H1 (cell line): Measurements from ENCODE around the gene ZBTB16. TPM values are rescaled to one million over a fixed set of nuclear protein-coding genes. Genes with fewer than 3 reads are reported as not detected.

Experiments
- CTCF ChIA-PET: fragments of 300-600 bp; sonication (Branson Sonifier 250); formaldehyde crosslinking; loops from one replicate; lab custom pipeline; 2021; ENCODE audit not compliant: partially characterized antibody; lab: Charles Lee
- POLR2A ChIA-PET: fragments of 300-600 bp; sonication (Branson Sonifier 250); formaldehyde crosslinking; loops from one replicate; lab custom pipeline; 2021; ENCODE audit warnings: inconsistent platforms; ENCODE audit not compliant: partially characterized antibody; lab: Charles Lee
- DNase-seq, 2 experiments: peaks; one replicate each; pipeline versions ENCODE4 v3.0.0 to v3.0.0-alpha.2; 2010 to 2022; ENCODE audit warnings: low spot score in 2 of 2, low read depth in 1 of 2, mixed read lengths in 1 of 2
- FAIRE-seq: peaks from 2 replicates; lab custom pipeline; 2011; peaks lifted over from hg19 to GRCh38; lab: Jason Lieb, UNC
- H2AFZ ChIP-seq: 2 replicates; pipeline ENCODE4 v1.8.1; 2012; ENCODE audit warnings: low read length, inconsistent platforms
- H2AK5ac ChIP-seq: 2 replicates; pipeline ENCODE4 v1.6.1; 2013; ENCODE audit warnings: low read depth, low read length
- H2BK120ac ChIP-seq: replicated peaks from 2 replicates; pipeline ENCODE3; 2013; ENCODE audit warnings: low read depth, low read length, inconsistent platforms
- H2BK12ac ChIP-seq: 2 replicates; pipeline ENCODE4 v1.6.1; 2013; ENCODE audit warnings: low read depth, low read length
- H2BK15ac ChIP-seq: 2 replicates; pipeline ENCODE4 v1.6.1; 2013; ENCODE audit warnings: low read length
- H2BK20ac ChIP-seq: 2 replicates; pipeline ENCODE4 v1.6.1; 2013; ENCODE audit warnings: low read length
- H2BK5ac ChIP-seq: 2 replicates; pipeline ENCODE4 v1.6.1; 2013; ENCODE audit warnings: low read depth, low read length
- H3K14ac ChIP-seq: 2 replicates; pipeline ENCODE4 v1.6.1; 2013; ENCODE audit warnings: inconsistent platforms; ENCODE audit not compliant: insufficient read length
- H3K18ac ChIP-seq: 2 replicates; pipeline ENCODE4 v1.6.1; 2013; ENCODE audit warnings: low read length; ENCODE audit errors: extremely low read depth
- H3K23ac ChIP-seq: 2 replicates; pipeline ENCODE4 v1.6.1; 2013; ENCODE audit warnings: inconsistent platforms; ENCODE audit not compliant: insufficient read length
- H3K23me2 ChIP-seq: 2 replicates; pipeline ENCODE4 v1.6.1; 2013; ENCODE audit warnings: low read depth, low read length
- H3K27ac ChIP-seq: 2 replicates; pipeline ENCODE4 v1.6.1; 2011; ENCODE audit warnings: low read depth, low read length, inconsistent platforms
- H3K27me3 ChIP-seq, 4 experiments: replicated peaks in 1 of 4; 1 replicate in 1 of 4; 2 replicates in 3 of 4; pipeline versions ENCODE4 v1.6.1 to v1.8.1; 2011 to 2013; ENCODE audit warnings: low read length in 3 of 4, mild to moderate bottlenecking in 3 of 4, inconsistent platforms in 2 of 4, mixed read lengths in 2 of 4, moderate library complexity in 1 of 4; ENCODE audit not compliant: control insufficient read depth in 3 of 4, insufficient read depth in 3 of 4; ENCODE audit errors: extremely low read depth in 1 of 4
- H3K36me3 ChIP-seq, 4 experiments: 2 replicates each; pipeline versions ENCODE4 v1.6.1 to v1.8.1; 2011 to 2013; ENCODE audit warnings: mild to moderate bottlenecking in 4 of 4, low read length in 3 of 4, moderate library complexity in 2 of 4, control low read depth in 1 of 4, inconsistent platforms in 1 of 4; ENCODE audit not compliant: insufficient read depth in 4 of 4, control insufficient read depth in 2 of 4
- H3K4ac ChIP-seq: replicated peaks from 2 replicates; pipeline ENCODE3; 2013; ENCODE audit warnings: low read length, low read depth, mixed read lengths, inconsistent platforms; ENCODE audit not compliant: insufficient read length
- H3K4me1 ChIP-seq, 4 experiments: replicated peaks in 1 of 4; 1 replicate in 1 of 4; 2 replicates in 3 of 4; pipeline versions ENCODE4 v1.6.1 to v1.8.1; 2011 to 2013; ENCODE audit warnings: low read length in 3 of 4, inconsistent platforms in 2 of 4, mixed read lengths in 1 of 4; ENCODE audit not compliant: insufficient read depth in 4 of 4, control insufficient read depth in 3 of 4
- H3K4me2 ChIP-seq, 2 experiments: 2 replicates each; pipeline versions ENCODE4 v1.6.1 to v1.8.1; 2011 to 2013; ENCODE audit warnings: low read depth in 2 of 2, low read length in 2 of 2, control low read depth in 1 of 2, inconsistent platforms in 1 of 2, mild to moderate bottlenecking in 1 of 2; ENCODE audit not compliant: insufficient read depth in 1 of 2
- H3K4me3 ChIP-seq, 4 experiments: fragments of 200-600, 300-600 bp in 1 of 4; sonication (generic), shearing (Covaris generic), sonication (Bioruptor Twin) in 1 of 4; 2 replicates each; pipeline versions ENCODE4 v1.5.1 to v1.8.1; 2011 to 2016; ENCODE audit warnings: low read length in 4 of 4, low read depth in 3 of 4, control low read depth in 2 of 4, inconsistent platforms in 2 of 4, mild to moderate bottlenecking in 2 of 4, mixed read lengths in 1 of 4, moderate library complexity in 1 of 4; ENCODE audit not compliant: insufficient read depth in 2 of 4; ENCODE audit errors: extremely low read depth in 1 of 4
- H3K56ac ChIP-seq: replicated peaks from 2 replicates; pipeline ENCODE3; 2013; ENCODE audit warnings: low read depth, mild to moderate bottlenecking, mixed read lengths, low read length, inconsistent platforms; ENCODE audit not compliant: insufficient read length
- H3K79me1 ChIP-seq: 2 replicates; pipeline ENCODE4 v1.6.1; 2013; ENCODE audit warnings: low read depth, low read length, control low read depth
- H3K79me2 ChIP-seq, 2 experiments: 2 replicates each; pipeline versions ENCODE4 v1.6.1 to v1.8.1; 2012 to 2013; ENCODE audit warnings: low read length in 2 of 2, mild to moderate bottlenecking in 2 of 2, inconsistent platforms in 1 of 2; ENCODE audit not compliant: insufficient read depth in 2 of 2, control insufficient read depth in 1 of 2
- H3K9ac ChIP-seq, 4 experiments: replicated peaks in 1 of 4; 1 replicate in 1 of 4; 2 replicates in 3 of 4; pipeline versions ENCODE4 v1.6.1 to v1.8.1; 2011 to 2013; ENCODE audit warnings: low read depth in 3 of 4, low read length in 3 of 4, control low read depth in 2 of 4, mild to moderate bottlenecking in 2 of 4, moderate library complexity in 2 of 4, inconsistent platforms in 1 of 4; ENCODE audit errors: extremely low read depth in 1 of 4
- H3K9me3 ChIP-seq, 2 experiments: 2 replicates each; pipeline versions ENCODE4 v1.6.1 to v1.8.1; 2012 to 2013; ENCODE audit warnings: mild to moderate bottlenecking in 2 of 2, moderate library complexity in 2 of 2, control low read depth in 1 of 2, inconsistent platforms in 1 of 2, low read depth in 1 of 2, low read length in 1 of 2, mixed read lengths in 1 of 2; ENCODE audit not compliant: insufficient read depth in 2 of 2
- H4K20me1 ChIP-seq, 2 experiments: replicated peaks in 1 of 2; 2 replicates each; pipeline versions ENCODE3 to v1.8.1; 2011 to 2013; ENCODE audit warnings: inconsistent platforms in 2 of 2, low read length in 2 of 2, mild to moderate bottlenecking in 1 of 2; ENCODE audit not compliant: insufficient read depth in 2 of 2, control insufficient read depth in 1 of 2
- H4K5ac ChIP-seq: 2 replicates; pipeline ENCODE4 v1.6.1; 2013; ENCODE audit warnings: low read length, low read depth, mixed read lengths, inconsistent platforms; ENCODE audit not compliant: insufficient read length
- H4K8ac ChIP-seq: 2 replicates; pipeline ENCODE4 v1.8.0; 2013; ENCODE audit warnings: mild to moderate bottlenecking, moderate library complexity, low read length, inconsistent platforms; ENCODE audit not compliant: insufficient read depth; ENCODE audit errors: extremely low read depth
- H4K91ac ChIP-seq: replicated peaks from 2 replicates; pipeline ENCODE3; 2013; ENCODE audit warnings: low read length, mixed read lengths, inconsistent platforms; ENCODE audit not compliant: insufficient read length
- WGBS, 2 experiments: shearing (Covaris generic) in 1 of 2; methylation state at CpG; one replicate each; pipeline versions ENCODE4 v1.1.6 to v1.1.7; 2013 to 2015; ENCODE audit warnings: low lambda C conversion rate in 2 of 2, mixed read lengths in 2 of 2, inconsistent platforms in 1 of 2, low coverage in 1 of 2, missing lambda C conversion rate in 1 of 2; ENCODE audit not compliant: insufficient replicate concordance in 2 of 2, insufficient coverage in 1 of 2, insufficient read length in 1 of 2; ENCODE audit errors: extremely low coverage in 1 of 2, missing lambda C conversion rate in 1 of 2; 5-methylcytosine and 5-hydroxymethylcytosine counted together
- polyA plus RNA-seq, 7 experiments: library from polyadenylated mRNA; depleted of rRNA in 3 of 7; stranded (reverse) in 5 of 7; unstranded in 2 of 7; fragments of >200 nt in 5 of 7; fragments of 200-250 nt in 2 of 7; gene quantifications; 1 replicate in 5 of 7; 2 replicates in 1 of 7; 4 replicates in 1 of 7; pipeline versions ENCODE4 v1.2.1 to v1.2.3, GENCODE V29; 2011 to 2013; ENCODE audit warnings: missing spikeins in 2 of 7, mixed read lengths in 2 of 7
- total RNA-seq: library from RNA; stranded (reverse); fragmentation: NEBNext Ultra II Directional; extraction: Animal tissue kit (Norgen Biotek cat#: 25700); gene quantifications from 2 replicates; pipeline ENCODE4 v1.2.1, GENCODE V29; 2021

Gene ZBTB16
- total and polyA plus RNA-seq, 2 of the 8 experiments (the other 6 are each of a cell fraction or from before 2014, with no cell fraction given) = 0.12 to 0.61 TPM

DNA sequence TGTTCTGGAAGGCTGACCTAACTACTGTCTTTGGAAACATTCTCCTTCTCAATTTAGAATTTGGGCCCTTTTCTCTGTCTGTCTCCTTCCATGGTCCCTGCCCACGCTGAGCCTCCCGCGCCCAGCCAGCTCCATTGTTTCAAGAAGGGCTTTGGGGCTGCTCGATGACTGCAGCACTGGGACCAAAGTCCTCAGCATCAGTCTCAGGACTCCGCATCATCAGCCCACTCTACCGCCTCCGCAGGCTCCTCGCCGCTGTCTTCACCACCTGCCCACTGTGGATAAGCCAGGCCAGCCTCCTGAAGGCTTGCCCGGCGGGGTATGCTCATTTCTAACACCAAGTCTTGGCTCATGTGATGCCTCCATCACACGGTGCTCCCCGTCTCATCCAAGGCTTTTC is 81.3 kb downstream of the ZBTB16 start:
- H4K91ac ChIP-seq = no peak overlapping the region
- ChIA-PET POLR2A (no interaction called here), CTCF (interaction anchor here (1.3 to 1.8 kb wide), 2 partner anchors 102 to 120 kb away, joined by 3 to 5 read pairs; no protein-coding TSS in a partner anchor)
- no peak overlapping the region for H2BK5ac ChIP-seq
- H2AK5ac ChIP-seq = no peak overlapping the region
- H3K27ac ChIP-seq = no peak overlapping the region
- no peak overlapping the region for H3K4ac ChIP-seq
- FAIRE-seq (no peak), DNase-seq (no peak)
- H3K56ac ChIP-seq = no peak overlapping the region
- H4K8ac ChIP-seq = no peak overlapping the region
- no peaks in the 10 kb centered on the region for H4K20me1 ChIP-seq
- H3K4me3 ChIP-seq = no peak overlapping the region
- H3K79me1 ChIP-seq = no peaks in the 10 kb centered on the region
- no peaks in the 10 kb centered on the region for H3K23me2 ChIP-seq
- H3K4me2 ChIP-seq = no peak overlapping the region
- no peak overlapping the region for H3K23ac ChIP-seq
- H2AFZ ChIP-seq = no peak overlapping the region
- no peak overlapping the region for H2BK20ac ChIP-seq
- H3K14ac ChIP-seq = no peak overlapping the region
- no peaks in the 10 kb centered on the region for H3K27me3 ChIP-seq
- H3K9ac ChIP-seq = no peak overlapping the region
- no peaks in the 10 kb centered on the region for H3K36me3 ChIP-seq
- H2BK15ac ChIP-seq = no peak overlapping the region
- 83% methylated on average over 13 of the region's 13 CpGs; no CpG with 5 or more reads in 1 of the 2 experiments for WGBS, 2 experiments
- no peak overlapping the region for H2BK12ac ChIP-seq
- H3K79me2 ChIP-seq = no peaks in the 10 kb centered on the region
- no peak overlapping the region for H4K5ac ChIP-seq
- no peaks in the 10 kb centered on the region for H3K9me3 ChIP-seq
- no peak overlapping the region for H3K18ac ChIP-seq
- H2BK120ac ChIP-seq = no peak overlapping the region
- H3K4me1 ChIP-seq = peaks cover 0 to 7% (median 3%) of the 10 kb centered on the region in 4 experiments; a peak in 4 of 7 replicates
